ENCODE results near the gene GALNT10.

DNA sequence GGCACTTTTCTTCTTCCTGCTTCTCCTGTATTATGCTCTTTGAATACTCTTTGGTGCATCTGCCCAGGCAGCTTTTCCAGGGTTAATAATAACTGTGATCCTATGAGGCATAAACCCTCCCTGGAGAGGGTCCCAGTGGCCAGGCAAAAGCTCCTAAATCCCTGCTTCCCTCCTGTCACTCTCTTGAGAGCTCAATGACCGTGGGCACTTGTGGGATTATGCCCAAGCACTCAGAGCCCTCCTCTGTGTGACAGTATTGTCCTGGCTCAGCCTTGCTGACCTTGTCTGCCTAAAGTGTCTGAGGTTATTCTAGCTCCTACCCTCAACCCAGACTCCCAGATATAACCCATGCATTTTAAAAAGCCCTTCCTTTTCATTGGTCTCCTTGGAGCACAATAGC lies 51.9 kb downstream of the GALNT10 start:
- TF ChIP-seq RAD21 (IDR thresholded peaks at IDR 0.05; ENCODE audit: low read length) = no peak
- TF ChIP-seq, protein P1, sequence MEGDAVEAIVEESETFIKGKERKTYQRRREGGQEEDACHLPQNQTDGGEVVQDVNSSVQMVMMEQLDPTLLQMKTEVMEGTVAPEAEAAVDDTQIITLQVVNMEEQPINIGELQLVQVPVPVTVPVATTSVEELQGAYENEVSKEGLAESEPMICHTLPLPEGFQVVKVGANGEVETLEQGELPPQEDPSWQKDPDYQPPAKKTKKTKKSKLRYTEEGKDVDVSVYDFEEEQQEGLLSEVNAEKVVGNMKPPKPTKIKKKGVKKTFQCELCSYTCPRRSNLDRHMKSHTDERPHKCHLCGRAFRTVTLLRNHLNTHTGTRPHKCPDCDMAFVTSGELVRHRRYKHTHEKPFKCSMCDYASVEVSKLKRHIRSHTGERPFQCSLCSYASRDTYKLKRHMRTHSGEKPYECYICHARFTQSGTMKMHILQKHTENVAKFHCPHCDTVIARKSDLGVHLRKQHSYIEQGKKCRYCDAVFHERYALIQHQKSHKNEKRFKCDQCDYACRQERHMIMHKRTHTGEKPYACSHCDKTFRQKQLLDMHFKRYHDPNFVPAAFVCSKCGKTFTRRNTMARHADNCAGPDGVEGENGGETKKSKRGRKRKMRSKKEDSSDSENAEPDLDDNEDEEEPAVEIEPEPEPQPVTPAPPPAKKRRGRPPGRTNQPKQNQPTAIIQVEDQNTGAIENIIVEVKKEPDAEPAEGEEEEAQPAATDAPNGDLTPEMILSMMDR (IDR thresholded peaks at IDR 0.05) = no peak
- no peak for TF ChIP-seq SIN3A (IDR thresholded peaks at IDR 0.05; ENCODE audit: borderline replicate concordance, low read depth, low read length)
- TF ChIP-seq POLR2AphosphoS5 (IDR thresholded peaks at IDR 0.05; ENCODE audit: low read depth, low read length) = no peak
- no peak for TF ChIP-seq EP300 (IDR thresholded peaks at IDR 0.05; ENCODE audit: borderline replicate concordance in 1 of 2, low read depth in 1 of 2, low read length in 1 of 2)
- TF ChIP-seq TAF1 (IDR thresholded peaks at IDR 0.05; ENCODE audit: borderline replicate concordance, low read depth, low read length) = no peak
- TF ChIP-seq, protein P2, sequence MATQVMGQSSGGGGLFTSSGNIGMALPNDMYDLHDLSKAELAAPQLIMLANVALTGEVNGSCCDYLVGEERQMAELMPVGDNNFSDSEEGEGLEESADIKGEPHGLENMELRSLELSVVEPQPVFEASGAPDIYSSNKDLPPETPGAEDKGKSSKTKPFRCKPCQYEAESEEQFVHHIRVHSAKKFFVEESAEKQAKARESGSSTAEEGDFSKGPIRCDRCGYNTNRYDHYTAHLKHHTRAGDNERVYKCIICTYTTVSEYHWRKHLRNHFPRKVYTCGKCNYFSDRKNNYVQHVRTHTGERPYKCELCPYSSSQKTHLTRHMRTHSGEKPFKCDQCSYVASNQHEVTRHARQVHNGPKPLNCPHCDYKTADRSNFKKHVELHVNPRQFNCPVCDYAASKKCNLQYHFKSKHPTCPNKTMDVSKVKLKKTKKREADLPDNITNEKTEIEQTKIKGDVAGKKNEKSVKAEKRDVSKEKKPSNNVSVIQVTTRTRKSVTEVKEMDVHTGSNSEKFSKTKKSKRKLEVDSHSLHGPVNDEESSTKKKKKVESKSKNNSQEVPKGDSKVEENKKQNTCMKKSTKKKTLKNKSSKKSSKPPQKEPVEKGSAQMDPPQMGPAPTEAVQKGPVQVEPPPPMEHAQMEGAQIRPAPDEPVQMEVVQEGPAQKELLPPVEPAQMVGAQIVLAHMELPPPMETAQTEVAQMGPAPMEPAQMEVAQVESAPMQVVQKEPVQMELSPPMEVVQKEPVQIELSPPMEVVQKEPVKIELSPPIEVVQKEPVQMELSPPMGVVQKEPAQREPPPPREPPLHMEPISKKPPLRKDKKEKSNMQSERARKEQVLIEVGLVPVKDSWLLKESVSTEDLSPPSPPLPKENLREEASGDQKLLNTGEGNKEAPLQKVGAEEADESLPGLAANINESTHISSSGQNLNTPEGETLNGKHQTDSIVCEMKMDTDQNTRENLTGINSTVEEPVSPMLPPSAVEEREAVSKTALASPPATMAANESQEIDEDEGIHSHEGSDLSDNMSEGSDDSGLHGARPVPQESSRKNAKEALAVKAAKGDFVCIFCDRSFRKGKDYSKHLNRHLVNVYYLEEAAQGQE (IDR thresholded peaks at IDR 0.05; ENCODE audit: low read depth, low read length) = no peak
- TF ChIP-seq, protein P3, sequence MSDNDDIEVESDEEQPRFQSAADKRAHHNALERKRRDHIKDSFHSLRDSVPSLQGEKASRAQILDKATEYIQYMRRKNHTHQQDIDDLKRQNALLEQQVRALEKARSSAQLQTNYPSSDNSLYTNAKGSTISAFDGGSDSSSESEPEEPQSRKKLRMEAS (IDR thresholded peaks at IDR 0.05; ENCODE audit: low read depth) = no peak
- no peak for TF ChIP-seq SMC3 (IDR thresholded peaks at IDR 0.05; ENCODE audit: low read depth, low read length)
- no peak for TF ChIP-seq RCOR1 (IDR thresholded peaks at IDR 0.05; ENCODE audit: low read length)
- no peak for TF ChIP-seq CHD2 (IDR thresholded peaks at IDR 0.05; ENCODE audit: low read length, partially characterized antibody)
- TF ChIP-seq FOXM1 (IDR thresholded peaks at IDR 0.05; ENCODE audit: low read depth) = no peak
